K562 (cell line): ENCODE data around the gene DISC1. TPM values are rescaled to one million over a fixed set of nuclear protein-coding genes. Genes with fewer than 3 reads are reported as not detected.

Experiments
- ATAC-seq: fragments of 200-7000 bp; cut with Tn5 transposase; 3 replicates; pipeline ENCODE4 v1.9.1; 2020; ENCODE audit warnings: moderate library complexity
- BruUV-seq: library from RNA; stranded (reverse); fragments of 400-500 nt; replicated peaks from 2 replicates; lab custom pipeline; 2021; lab: Mats Ljungman, UMichigan
- CTCF ChIA-PET: fragments of 300-600 bp; formaldehyde crosslinking; extraction: SDS; loops from one replicate; lab custom pipeline; 2021; ENCODE audit warnings: low intra/inter-chr PET ratio; lab: Yijun Ruan, JAX
- POLR2A ChIA-PET: fragments of 300-600, 350-650 bp; sonication (Branson Sonifier 250); formaldehyde crosslinking; extraction: SDS; loops from one replicate; lab custom pipeline; 2021; ENCODE audit warnings: antibody characterized with exemption, inconsistent platforms; lab: Yijun Ruan, JAX
- DNase-seq, 4 experiments: peaks; one replicate each; pipeline versions ENCODE4 v3.0.0 to v3.0.0-alpha.2; 2011 to 2018; ENCODE audit warnings: low spot score in 3 of 4, mixed read lengths in 3 of 4; ENCODE audit errors: extremely low read depth in 1 of 4
- FAIRE-seq: peaks from 2 replicates; lab custom pipeline; 2011; peaks lifted over from hg19 to GRCh38; lab: Jason Lieb, UNC
- H2AFZ ChIP-seq: 2 replicates; pipeline ENCODE4 v1.6.0; 2011; ENCODE audit warnings: low read depth, low read length, control low read depth, inconsistent platforms
- H3K27ac ChIP-seq: fragments of 200-600 bp; 3 replicates; pipeline ENCODE4 v1.8.0; 2011; ENCODE audit warnings: low read depth, mild to moderate bottlenecking, control low read depth, inconsistent platforms, low read length, moderate library complexity, mixed read lengths; ENCODE audit errors: extremely low read depth
- H3K27me3 ChIP-seq, 2 experiments: fragments of 300-600 bp in 1 of 2; 2 replicates in 1 of 2; 3 replicates in 1 of 2; pipeline versions ENCODE4 v1.6.0 to v1.8.0; 2011; ENCODE audit warnings: inconsistent platforms in 2 of 2, low read length in 2 of 2, mild to moderate bottlenecking in 1 of 2, mixed read lengths in 1 of 2, moderate library complexity in 1 of 2; ENCODE audit not compliant: control insufficient read depth in 2 of 2, insufficient read depth in 2 of 2
- H3K36me3 ChIP-seq: fragments of 300-600 bp; 3 replicates; pipeline ENCODE4 v1.8.0; 2011; ENCODE audit warnings: mild to moderate bottlenecking, low read length, inconsistent platforms; ENCODE audit not compliant: control insufficient read depth, insufficient read depth
- H3K4me1 ChIP-seq, 2 experiments: fragments of 200-600 bp in 1 of 2; replicated peaks in 1 of 2; 2 replicates in 1 of 2; 3 replicates in 1 of 2; pipeline versions ENCODE4 v1.5.1 to v1.8.0; 2011; ENCODE audit warnings: inconsistent platforms in 2 of 2, low read length in 2 of 2, mild to moderate bottlenecking in 1 of 2, mixed read lengths in 1 of 2, moderate library complexity in 1 of 2; ENCODE audit not compliant: control insufficient read depth in 2 of 2, insufficient read depth in 2 of 2
- H3K4me2 ChIP-seq: 2 replicates; pipeline ENCODE4 v1.6.1; 2011; ENCODE audit warnings: low read length, control low read depth, inconsistent platforms, mixed read lengths; ENCODE audit not compliant: insufficient read depth
- H3K4me3 ChIP-seq: fragments of 200-600 bp; sonication (generic), shearing (Covaris generic); 2 replicates; pipeline ENCODE4 v1.5.1; 2016; ENCODE audit warnings: control low read depth, inconsistent platforms
- H3K79me2 ChIP-seq: fragments of 200-600 bp; 3 replicates; pipeline ENCODE4 v1.8.0; 2011; ENCODE audit warnings: low read length, inconsistent platforms; ENCODE audit not compliant: control insufficient read depth, insufficient read depth
- H3K9ac ChIP-seq, 2 experiments: 2 replicates each; pipeline versions ENCODE4 v1.6.0 to v1.6.1; 2011; ENCODE audit warnings: low read depth in 2 of 2, low read length in 2 of 2, control low read depth in 1 of 2, inconsistent platforms in 1 of 2, mild to moderate bottlenecking in 1 of 2, mixed read lengths in 1 of 2; ENCODE audit not compliant: insufficient read depth in 1 of 2
- H3K9me1 ChIP-seq: one replicate; pipeline ENCODE4 v1.6.0; 2011; ENCODE audit warnings: inconsistent platforms, mild to moderate bottlenecking, low read length, moderate library complexity; ENCODE audit not compliant: control insufficient read depth, insufficient read depth
- H3K9me3 ChIP-seq: replicated peaks from 2 replicates; pipeline ENCODE4 v1.5.1; 2011; ENCODE audit warnings: low read depth, low read length, inconsistent platforms; ENCODE audit not compliant: control insufficient read depth, insufficient read depth
- H4K20me1 ChIP-seq: replicated peaks from 2 replicates; pipeline ENCODE4 v1.6.1; 2011; ENCODE audit warnings: low read length, inconsistent platforms, mixed read lengths; ENCODE audit not compliant: control insufficient read depth, insufficient read depth
- ATF1 ChIP-seq, 2 experiments: fragments of 450-650 bp in 1 of 2; IDR thresholded peaks; 2 replicates each; pipeline ENCODE4 v1.6.1; 2016; ENCODE audit warnings: missing compliant biosample characterization in 1 of 2, missing genetic modification characterization in 1 of 2
- BMI1 ChIP-seq: fragments of 150-350 bp; IDR thresholded peaks from 2 replicates; pipeline ENCODE4 v1.6.1; 2014; ENCODE audit warnings: low read length
- CBFA2T2 ChIP-seq: fragments of 450-650 bp; conservative IDR thresholded peaks from 2 replicates; pipeline ENCODE4 v1.6.1; 2017; ENCODE audit warnings: mild to moderate bottlenecking
- EHMT2 ChIP-seq: fragments of 450-650 bp; IDR thresholded peaks from 2 replicates; pipeline ENCODE4 v1.6.1; 2018; ENCODE audit warnings: antibody characterized with exemption
- HEY1 ChIP-seq: fragments of 250-450 bp; sonication (Bioruptor Pico); IDR thresholded peaks from 2 replicates; pipeline ENCODE4 v1.5.0; 2020; ENCODE audit warnings: mild to moderate bottlenecking, moderate library complexity, borderline replicate concordance
- PHB2 ChIP-seq: fragments of 450-650 bp; IDR thresholded peaks from 2 replicates; pipeline ENCODE4 v1.6.1; 2017; ENCODE audit warnings: low read depth
- PHF8 ChIP-seq: fragments of 200-600 bp; sonication (generic); IDR thresholded peaks from 2 replicates; pipeline ENCODE4 v1.6.1; 2012; ENCODE audit warnings: mixed run types, mild to moderate bottlenecking, inconsistent platforms, low read length, moderate library complexity, borderline replicate concordance
- RCOR1 ChIP-seq, 2 experiments: IDR thresholded peaks; 2 replicates each; pipeline ENCODE4 v1.6.1; 2012; ENCODE audit warnings: low read depth in 2 of 2, low read length in 2 of 2, borderline replicate concordance in 1 of 2, improper control_type of control experiment in 1 of 2
- SAP30 ChIP-seq: fragments of 200-600 bp; sonication (generic); IDR thresholded peaks from 2 replicates; pipeline ENCODE4 v1.6.1; 2012; ENCODE audit warnings: borderline replicate concordance, low read depth, mild to moderate bottlenecking, moderate library complexity, low read length, control low read depth, inconsistent platforms; ENCODE audit not compliant: insufficient read depth, poor library complexity, severe bottlenecking
- STAG1 ChIP-seq: sonication (generic); formaldehyde crosslinking; IDR thresholded peaks from 2 replicates; pipeline ENCODE4 v1.5.0; 2020; ENCODE audit warnings: missing genetic modification reagents, borderline replicate concordance
- ZNF24 ChIP-seq: fragments of 450-650 bp; IDR thresholded peaks from 2 replicates; pipeline ENCODE4 v1.6.1; 2016
- ZNF584 ChIP-seq: fragments of 200-800 bp; sonication (Bioruptor generic); IDR thresholded peaks from 2 replicates; pipeline ENCODE4 v1.6.1; 2016; ENCODE audit warnings: low read depth, mild to moderate bottlenecking, missing genetic modification characterization, missing compliant biosample characterization
- ZZZ3 ChIP-seq: fragments of 450-650 bp; IDR thresholded peaks from 2 replicates; pipeline ENCODE4 v1.6.1; 2016; ENCODE audit warnings: antibody characterized with exemption, mild to moderate bottlenecking, moderate library complexity
- WGBS: fragments of 100-300 bp; shearing (Covaris generic); methylation state at CpG from one replicate; pipeline ENCODE4 v1.1.6; 2016; ENCODE audit warnings: low coverage, mixed read lengths; ENCODE audit not compliant: insufficient coverage; ENCODE audit errors: missing lambda C conversion rate; 5-methylcytosine and 5-hydroxymethylcytosine counted together
- in situ Hi-C: fragments of 300-500 bp; cut with MboI; formaldehyde crosslinking; loops from 4 replicates; pipeline ENCODE4 v1.15.0; 2018; ENCODE audit warnings: inconsistent platforms, mixed read lengths
- intact Hi-C: fragments of 100-400 bp; cut with micrococcal nuclease; formaldehyde crosslinking; loops from 2 replicates; pipeline ENCODE4 v1.14.2; 2022
- polyA plus RNA-seq, 8 experiments: library from polyadenylated mRNA; depleted of rRNA in 4 of 8; stranded (reverse) in 5 of 8; unstranded in 3 of 8; fragments of >200 nt; fragmentation: Nextera tagmentation in 2 of 8; fragmentation: Illumina TruSeq in 1 of 8; extraction: Ambion mirVana in 2 of 8; extraction: Trizol in 1 of 8; gene quantifications; 2 replicates each; pipeline versions ENCODE4 v1.2.1 to v1.2.3, GENCODE V29; 2011 to 2014; ENCODE audit warnings: inconsistent platforms in 1 of 8, missing spikeins in 1 of 8
- total RNA-seq, 7 experiments: library from RNA; depleted of rRNA in 6 of 7; stranded (reverse); fragments of >200 nt in 6 of 7; fragmentation: Illumina TruSeq in 2 of 7; extraction: Trizol in 2 of 7; gene quantifications; 2 replicates each; pipeline versions ENCODE4 v1.2.1 to v1.2.3, GENCODE V29; 2011 to 2021; ENCODE audit warnings: low replicate concordance in 1 of 7
- TF ChIP-seq, protein P1 (sequence below), 3 experiments: fragments of 200-800 bp in 1 of 3; fragments of 250-450 bp in 1 of 3; fragments of 450-650 bp in 1 of 3; sonication (Bioruptor Pico) in 1 of 3; sonication (Bioruptor generic) in 1 of 3; formaldehyde crosslinking in 1 of 3; IDR thresholded peaks; 2 replicates each; pipeline versions ENCODE4 v1.6.1 to v1.8.0; 2016 to 2022; ENCODE audit warnings: mild to moderate bottlenecking in 2 of 3, missing genetic modification characterization in 2 of 3, missing compliant biosample characterization in 1 of 3, moderate library complexity in 1 of 3
- TF ChIP-seq, protein P2 (sequence below): fragments of 250-450 bp; sonication (Bioruptor Pico); IDR thresholded peaks from 2 replicates; pipeline ENCODE4 v1.8.0; 2022; ENCODE audit warnings: moderate library complexity, mild to moderate bottlenecking, inconsistent platforms
- TF ChIP-seq, protein P3 (sequence below): fragments of 450-650 bp; IDR thresholded peaks from 2 replicates; pipeline ENCODE4 v1.6.1; 2017; ENCODE audit warnings: mild to moderate bottlenecking, moderate library complexity

DISC1 gene
- total and polyA plus RNA-seq, 9 of the 15 experiments (the other 6 are each of a cell fraction or from before 2014, with no cell fraction given), result 0.01 to 0.11 (median 0.08) TPM; not detected in 1

DNA sequence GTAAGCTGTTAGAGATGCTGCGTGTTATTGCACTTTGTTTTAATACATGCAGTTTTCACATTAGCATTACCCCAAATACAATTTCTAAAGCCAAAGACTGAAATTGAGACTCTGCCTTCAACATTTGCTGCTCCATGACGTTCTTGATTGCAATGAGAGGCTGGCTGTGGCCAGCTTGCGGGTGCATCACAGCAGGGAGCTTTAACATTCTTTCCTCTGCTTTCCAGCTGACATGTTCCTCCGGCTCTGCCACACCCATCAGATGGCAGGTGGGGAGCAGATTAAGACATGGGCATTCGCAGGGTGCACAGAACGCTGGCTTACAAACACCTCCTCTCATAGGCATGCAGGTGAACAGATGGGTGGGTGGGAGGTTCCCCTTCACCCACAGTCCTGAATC is 314.1 kb downstream of the DISC1 start (continued):
- TF ChIP-seq, protein P1, sequence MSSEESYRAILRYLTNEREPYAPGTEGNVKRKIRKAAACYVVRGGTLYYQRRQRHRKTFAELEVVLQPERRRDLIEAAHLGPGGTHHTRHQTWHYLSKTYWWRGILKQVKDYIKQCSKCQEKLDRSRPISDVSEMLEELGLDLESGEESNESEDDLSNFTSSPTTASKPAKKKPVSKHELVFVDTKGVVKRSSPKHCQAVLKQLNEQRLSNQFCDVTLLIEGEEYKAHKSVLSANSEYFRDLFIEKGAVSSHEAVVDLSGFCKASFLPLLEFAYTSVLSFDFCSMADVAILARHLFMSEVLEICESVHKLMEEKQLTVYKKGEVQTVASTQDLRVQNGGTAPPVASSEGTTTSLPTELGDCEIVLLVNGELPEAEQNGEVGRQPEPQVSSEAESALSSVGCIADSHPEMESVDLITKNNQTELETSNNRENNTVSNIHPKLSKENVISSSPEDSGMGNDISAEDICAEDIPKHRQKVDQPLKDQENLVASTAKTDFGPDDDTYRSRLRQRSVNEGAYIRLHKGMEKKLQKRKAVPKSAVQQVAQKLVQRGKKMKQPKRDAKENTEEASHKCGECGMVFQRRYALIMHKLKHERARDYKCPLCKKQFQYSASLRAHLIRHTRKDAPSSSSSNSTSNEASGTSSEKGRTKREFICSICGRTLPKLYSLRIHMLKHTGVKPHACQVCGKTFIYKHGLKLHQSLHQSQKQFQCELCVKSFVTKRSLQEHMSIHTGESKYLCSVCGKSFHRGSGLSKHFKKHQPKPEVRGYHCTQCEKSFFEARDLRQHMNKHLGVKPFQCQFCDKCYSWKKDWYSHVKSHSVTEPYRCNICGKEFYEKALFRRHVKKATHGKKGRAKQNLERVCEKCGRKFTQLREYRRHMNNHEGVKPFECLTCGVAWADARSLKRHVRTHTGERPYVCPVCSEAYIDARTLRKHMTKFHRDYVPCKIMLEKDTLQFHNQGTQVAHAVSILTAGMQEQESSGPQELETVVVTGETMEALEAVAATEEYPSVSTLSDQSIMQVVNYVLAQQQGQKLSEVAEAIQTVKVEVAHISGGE (CRISPR knock-in tag; IDR thresholded peaks at IDR 0.05), result no peak

GRCh38 chr1:231943084-231943483 is 316.5 kb downstream of the DISC1 start:
- POLR2A ChIA-PET, result interaction anchor here (1.2 kb wide), 1 partner anchor 40 kb away, joined by 4 read pairs; no protein-coding TSS in a partner anchor
- Histone ChIP-seq H4K20me1 (no peaks in the 10 kb centered on the region), H3K4me2 (no peak overlapping the region), H3K9me1 (no peaks in the 10 kb centered on the region), H3K9me3 (no peaks in the 10 kb centered on the region), H3K4me3 (no peak overlapping the region), H3K27ac (no peak overlapping the region)
- FAIRE-seq (no peak), DNase-seq (no peak)
- TF ChIP-seq PHB2 (no peak), BMI1 (no peak), ZNF584 (CRISPR knock-in tag) (no peak), ZZZ3 (no peak), EHMT2 (no peak), ZNF24 (no peak), SAP30 (no peak), STAG1 (CRISPR knock-in tag) (no peak), HEY1 (CRISPR knock-in tag) (no peak), PHF8 (no peak), CBFA2T2 (no peak), RCOR1 (IDR thresholded peaks at IDR 0.05; ENCODE audit: borderline replicate concordance in 1 of 2, low read depth in 2 of 2, low read length in 2 of 2) (no peak), ATF1 (CRISPR knock-in tag; IDR thresholded peaks at IDR 0.05) (no peak), ATF1 (tag; IDR thresholded peaks at IDR 0.05) (no peak)
- TF ChIP-seq, protein P2, sequence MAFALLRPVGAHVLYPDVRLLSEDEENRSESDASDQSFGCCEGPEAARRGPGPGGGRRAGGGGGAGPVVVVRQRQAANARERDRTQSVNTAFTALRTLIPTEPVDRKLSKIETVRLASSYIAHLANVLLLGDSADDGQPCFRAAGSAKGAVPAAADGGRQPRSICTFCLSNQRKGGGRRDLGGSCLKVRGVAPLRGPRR, result no peak
- TF ChIP-seq, protein P3, sequence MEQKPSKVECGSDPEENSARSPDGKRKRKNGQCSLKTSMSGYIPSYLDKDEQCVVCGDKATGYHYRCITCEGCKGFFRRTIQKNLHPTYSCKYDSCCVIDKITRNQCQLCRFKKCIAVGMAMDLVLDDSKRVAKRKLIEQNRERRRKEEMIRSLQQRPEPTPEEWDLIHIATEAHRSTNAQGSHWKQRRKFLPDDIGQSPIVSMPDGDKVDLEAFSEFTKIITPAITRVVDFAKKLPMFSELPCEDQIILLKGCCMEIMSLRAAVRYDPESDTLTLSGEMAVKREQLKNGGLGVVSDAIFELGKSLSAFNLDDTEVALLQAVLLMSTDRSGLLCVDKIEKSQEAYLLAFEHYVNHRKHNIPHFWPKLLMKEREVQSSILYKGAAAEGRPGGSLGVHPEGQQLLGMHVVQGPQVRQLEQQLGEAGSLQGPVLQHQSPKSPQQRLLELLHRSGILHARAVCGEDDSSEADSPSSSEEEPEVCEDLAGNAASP, result no peak
- TF ChIP-seq, all 486 proteins: peak for 0
- intact Hi-C loops, result no loop called here
- H3K4me1 ChIP-seq, result no peaks in the 10 kb centered on the region
- BruUV-seq, result no TSS peak
- no peak overlapping the region for H3K9ac ChIP-seq
- 0% methylated on average over 3 of the region's 3 CpGs for WGBS
- no peaks in the 10 kb centered on the region for H3K79me2 ChIP-seq
- no peak overlapping the region for H2AFZ ChIP-seq
- ATAC-seq, result no peak
- CTCF ChIA-PET, result no interaction called here
- no peaks in the 10 kb centered on the region for H3K36me3 ChIP-seq
- peaks cover 0 to 5% of the 10 kb centered on the region in 2 experiments; a peak in 1 of 5 replicates for H3K27me3 ChIP-seq
- in situ Hi-C loops, result no loop called here
